SIG-M5 treated with dmso at 0.1 percent for 504 hours (cell line): ENCODE measurements around the gene BLTP3A.
A peak's percentile ranks its signal among the peaks of the same experiment; 100 is the strongest.
"Not testable (repeated sequence)": the region's sequence is repeated elsewhere in the genome, so short reads cannot be mapped to it uniquely, and the experiment has no call there.

Experiments used
- DNase-seq: peaks from one replicate; lab custom pipeline; 2025; ENCODE audit not compliant: unreplicated experiment; lab: John Stamatoyannopoulos, UW

BLTP3A gene

GRCh38 chr6:34788111-34788510 is 3.8 kb upstream of the BLTP3A start:
- DNase-seq = no peak

- peak; percentile 51 for DNase-seq
Measured at GRCh38 chr6:34791164-34791700, 651 bp upstream of the BLTP3A start.

DNA sequence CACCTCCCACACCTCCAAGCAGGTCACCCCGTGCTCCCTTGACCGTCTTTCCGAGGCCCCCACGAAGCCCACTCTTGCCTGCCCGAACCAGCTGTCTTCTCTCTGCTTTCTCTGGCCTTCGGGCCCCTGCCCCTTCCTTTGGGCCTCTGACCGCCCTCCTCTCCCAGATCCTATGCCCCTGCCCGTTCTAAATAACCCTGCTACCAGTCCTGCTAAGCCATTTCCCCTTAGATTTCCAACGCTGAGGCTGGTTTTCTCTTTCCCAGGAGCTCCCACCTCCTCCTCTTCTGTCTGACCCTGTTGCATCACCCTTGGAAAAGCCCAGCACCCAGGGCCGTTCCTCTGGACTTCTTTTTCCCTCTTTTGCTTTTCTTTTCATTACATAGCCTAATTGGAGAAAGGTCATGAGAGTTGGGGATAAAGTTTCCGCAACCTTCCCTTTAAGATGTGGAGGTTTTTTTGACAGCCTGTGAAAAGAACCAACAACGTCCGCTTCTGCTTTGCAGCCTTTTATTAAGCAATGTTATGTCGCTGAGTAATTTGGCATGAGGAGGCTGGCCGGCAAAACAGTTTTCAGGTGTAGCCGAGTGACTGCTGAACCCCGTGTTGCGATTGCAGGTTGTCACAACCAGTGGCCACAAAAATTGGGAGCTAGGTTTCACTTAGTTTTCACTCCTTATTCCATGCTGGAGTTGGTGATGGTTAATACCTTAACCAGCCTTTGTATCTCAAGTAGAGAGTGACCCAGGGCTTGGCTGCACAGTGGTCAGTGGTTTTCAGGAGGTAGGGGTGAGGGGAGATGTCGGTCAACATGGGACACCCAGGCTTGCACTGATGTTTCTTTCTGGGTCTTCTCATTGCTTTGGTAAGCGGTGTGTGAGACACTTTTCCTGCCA is 970 bp downstream of the BLTP3A start:
- DNase-seq = peak; percentile 82

DNA sequence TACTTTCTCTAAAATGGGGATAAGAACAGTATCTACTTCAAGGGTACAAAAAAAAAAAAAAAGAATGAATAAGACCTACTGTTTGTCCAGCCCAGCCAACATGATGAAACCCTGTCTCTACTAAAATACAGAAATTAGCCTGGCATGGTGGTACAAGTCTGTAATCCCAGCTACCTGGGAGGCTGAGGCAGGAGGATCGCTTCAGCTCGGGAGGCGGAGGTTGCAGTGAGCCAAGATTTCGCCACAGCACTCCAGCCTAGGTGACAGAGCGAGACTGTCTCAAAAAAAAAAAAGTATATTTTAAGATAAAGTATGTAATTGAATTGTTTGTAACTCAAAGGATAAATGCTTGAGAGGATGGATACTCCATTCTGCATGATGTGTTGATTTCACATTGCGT is 2.0 kb downstream of the BLTP3A start:
- DNase-seq = no peak

DNA sequence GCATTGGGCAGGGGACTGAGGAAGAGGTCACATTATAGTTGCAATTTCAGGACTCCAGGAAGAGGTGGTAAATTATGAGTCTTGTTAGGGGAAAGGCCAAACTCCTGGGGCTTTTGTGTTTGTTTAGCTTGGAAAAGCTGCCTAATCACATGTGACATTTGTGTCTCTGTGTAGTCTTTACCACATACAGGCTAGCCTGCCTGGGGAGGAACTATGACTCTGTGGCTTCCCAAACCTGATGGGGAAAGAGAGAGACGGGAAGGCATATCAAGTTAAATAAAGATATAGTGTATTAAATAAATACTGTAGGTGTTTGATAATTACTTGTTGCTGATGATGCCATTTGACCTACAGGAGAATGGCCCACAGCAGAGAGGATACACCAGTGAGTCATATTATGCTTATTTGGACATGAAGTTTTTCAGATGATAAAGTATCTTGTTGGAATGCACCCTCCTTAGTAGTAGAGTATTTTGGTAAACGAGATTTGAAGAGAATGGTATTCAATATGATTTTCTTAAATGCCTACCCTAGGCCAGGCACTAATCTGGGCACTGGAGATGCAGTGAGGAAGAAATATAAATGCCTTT is 4.0 kb downstream of the BLTP3A start:
- no peak for DNase-seq

DNA sequence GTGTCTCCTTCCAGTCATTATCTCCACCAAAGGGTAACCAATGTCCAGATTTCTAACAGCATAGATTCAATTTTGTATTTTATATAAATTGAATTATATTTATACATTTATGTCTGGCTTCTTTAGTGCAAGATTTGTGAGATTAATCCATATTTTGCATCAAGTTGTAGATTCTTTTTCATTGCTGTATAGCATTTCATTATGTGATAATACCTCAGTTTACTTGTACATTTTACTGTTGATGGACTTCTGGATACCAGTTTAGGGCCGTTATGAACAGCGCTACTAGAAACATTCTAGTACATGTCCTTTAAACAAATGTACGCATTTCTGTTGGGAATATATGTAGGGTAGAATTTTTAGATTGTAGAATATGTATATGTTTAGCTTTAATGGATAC is 6.2 kb downstream of the BLTP3A start:
- no peak for DNase-seq

DNA sequence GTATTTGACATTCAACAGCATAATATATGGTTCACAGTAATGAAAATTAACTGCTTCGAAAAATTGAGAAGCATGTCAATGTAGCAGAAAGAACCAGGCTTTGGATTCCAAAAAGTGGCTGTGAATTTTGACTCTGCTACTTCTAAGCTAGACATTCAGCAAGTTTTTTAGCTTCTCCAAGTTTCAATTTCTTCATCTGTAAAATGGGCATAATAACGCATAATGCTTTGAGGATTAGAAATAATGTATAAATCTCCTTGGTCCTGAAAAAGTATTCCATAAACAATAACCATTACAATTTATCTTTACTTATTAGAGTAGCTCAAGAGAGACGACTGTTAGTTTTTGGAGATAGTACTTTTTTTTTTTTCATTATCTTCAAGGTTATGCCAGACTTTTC is 7.7 kb downstream of the BLTP3A start:
- DNase-seq = no peak

GRCh38 chr6:34804543-34804942 is 12.7 kb downstream of the BLTP3A start:
- DNase-seq = no peak

DNA sequence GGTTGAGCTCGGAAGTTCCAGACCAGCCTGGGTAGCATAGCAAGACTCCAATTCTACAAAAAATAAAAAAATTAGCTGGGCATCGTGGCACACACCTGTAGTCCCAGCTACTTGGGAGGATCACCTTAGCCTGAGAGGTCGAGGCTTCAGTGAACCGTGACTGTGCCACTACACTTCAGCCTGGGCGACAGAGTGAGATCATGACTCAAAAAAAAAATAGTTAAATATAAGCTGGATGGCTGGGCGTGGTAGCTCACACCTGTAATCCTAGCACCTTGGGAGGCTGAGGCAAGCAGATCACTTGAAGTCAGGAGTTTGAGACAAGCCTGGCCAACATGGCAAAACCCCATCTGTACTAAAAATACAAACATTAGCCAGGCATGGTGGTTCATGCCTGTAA is 13.2 kb downstream of the BLTP3A start:
- not testable (repeated sequence) for DNase-seq

DNA sequence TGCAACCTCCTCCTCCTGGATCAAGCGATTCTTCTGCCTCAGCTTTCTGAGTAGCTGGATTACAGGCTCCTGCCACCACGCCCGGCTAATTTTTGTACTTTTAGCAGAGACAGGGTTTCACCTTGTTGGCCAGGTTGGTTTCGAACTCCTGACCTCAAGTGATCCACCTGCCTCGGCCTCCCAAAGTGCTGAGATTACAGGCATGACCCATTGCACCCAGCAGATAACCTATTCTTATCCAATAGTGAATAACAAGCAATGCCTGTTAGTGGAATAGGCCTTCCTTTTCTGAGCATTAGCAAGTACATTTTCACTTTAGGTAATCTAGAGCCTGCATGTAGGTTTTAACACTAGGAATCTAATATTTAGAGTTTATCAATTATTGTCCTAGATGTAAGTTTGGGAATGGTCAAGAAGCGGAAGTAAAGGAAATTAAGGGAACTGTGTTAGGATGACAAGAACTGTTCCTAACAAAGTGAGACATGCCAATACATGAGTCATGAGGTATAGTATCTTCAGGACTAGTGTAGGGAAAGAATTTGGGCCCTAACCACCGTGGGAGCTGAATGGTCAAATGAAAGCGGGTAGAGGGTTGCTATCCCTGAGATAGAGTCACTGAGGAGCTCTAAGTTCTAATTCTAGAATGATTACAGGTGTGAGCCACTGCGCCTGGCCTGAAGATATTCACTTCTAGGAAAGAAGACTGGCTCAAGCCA is 15.0 kb downstream of the BLTP3A start:
- no peak for DNase-seq

DNA sequence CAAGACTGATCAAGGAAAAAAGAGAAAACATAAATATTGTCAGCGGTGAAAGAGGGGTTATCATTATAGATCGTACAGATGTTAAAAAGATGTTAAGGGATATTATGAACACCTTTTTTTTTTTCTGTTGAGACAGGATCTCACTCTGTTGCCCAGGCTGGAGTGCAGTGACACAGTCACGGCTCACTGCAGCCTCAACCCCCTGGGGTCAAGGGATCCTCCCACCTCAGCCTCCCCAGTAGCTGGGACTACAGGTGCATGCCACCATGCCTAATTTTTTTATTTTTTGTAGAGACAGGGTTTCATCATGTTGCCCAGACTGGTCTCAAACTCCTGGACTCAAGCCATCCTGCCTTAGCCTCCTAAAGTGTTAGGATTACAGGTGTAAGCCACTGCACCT is 16.6 kb downstream of the BLTP3A start:
- not testable (repeated sequence) for DNase-seq

GRCh38 chr6:34809419-34809818 is 17.5 kb downstream of the BLTP3A start:
- not testable (repeated sequence) for DNase-seq

GRCh38 chr6:34810017-34810882 is 18.4 kb downstream of the BLTP3A start:
- DNase-seq = no peak

GRCh38 chr6:34810936-34811632 is 19.2 kb downstream of the BLTP3A start:
- DNase-seq = no peak

DNA sequence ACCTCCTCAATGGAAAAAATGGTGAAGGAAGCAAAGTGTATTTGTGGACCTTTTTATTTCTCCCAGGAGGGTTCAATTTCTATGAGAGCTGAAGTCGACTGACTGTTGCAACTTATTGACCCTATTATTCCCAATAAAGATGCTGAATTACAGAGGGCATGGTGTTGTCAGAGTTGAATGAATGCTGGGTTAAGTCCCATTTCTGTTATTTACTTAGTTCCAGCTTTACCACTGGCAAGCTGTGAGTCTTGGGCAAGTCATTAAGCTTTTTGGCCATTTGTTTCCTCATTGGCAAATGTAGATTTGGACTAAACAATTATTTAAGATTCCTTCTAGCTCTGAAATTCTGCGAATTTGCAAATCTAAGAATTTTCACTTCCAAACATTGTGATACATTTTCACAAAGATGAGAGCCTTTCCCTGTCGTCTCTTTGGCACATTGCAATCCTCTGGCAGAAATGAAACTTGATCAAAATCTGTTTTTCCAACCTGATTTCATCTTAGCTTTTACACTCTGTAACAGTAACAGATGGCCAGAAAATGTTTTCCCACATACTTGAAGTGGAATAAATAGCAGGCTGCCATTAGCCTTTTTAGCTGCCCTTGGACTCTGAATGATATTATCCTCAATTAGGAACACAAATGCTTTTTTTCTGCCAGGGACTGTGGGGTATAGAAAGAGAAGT is 21.3 kb downstream of the BLTP3A start:
- no peak for DNase-seq

GRCh38 chr6:34816635-34817301 is 24.9 kb downstream of the BLTP3A start:
- DNase-seq = peak; percentile 13

DNA sequence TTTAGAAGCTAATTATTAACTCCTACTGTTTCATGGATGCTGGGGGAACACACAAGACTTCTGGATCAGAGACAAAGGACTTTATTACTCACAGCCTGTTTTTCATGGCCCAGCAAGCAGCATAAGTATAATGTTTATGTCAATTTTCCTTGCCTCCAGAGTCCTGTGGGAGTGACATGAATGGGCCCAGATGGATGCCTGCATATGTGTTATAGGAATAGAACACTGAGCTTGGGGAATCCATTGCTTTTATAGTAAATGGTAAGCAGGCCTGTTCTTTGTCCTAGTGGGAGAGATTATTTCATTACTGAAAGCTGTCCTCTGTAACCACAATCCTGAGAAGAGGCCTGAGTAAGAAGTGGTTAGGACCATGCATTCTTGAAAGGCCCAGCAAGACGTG is 25.6 kb downstream of the BLTP3A start:
- DNase-seq = no peak

- peak; percentile 38 for DNase-seq
Measured at GRCh38 chr6:34818872-34819570, 27.1 kb downstream of the BLTP3A start.
